ENCODE measurements around the gene HPCAL1.

The HPCAL1 gene

GRCh38 chr2:10325278-10326145 lies 22.8 kb downstream of the HPCAL1 start:
- Histone ChIP-seq H3K4me3 (no peak overlapping the region), H3K27ac (no peak overlapping the region)
- no peak for TF ChIP-seq CTCF (IDR thresholded peaks at IDR 0.05)
- no peak for DNase-seq (ENCODE audit: low spot score)

GRCh38 chr2:10326151-10326616 lies 23.5 kb downstream of the HPCAL1 start:
- TF ChIP-seq CTCF (IDR thresholded peaks at IDR 0.05): no peak
- no peak overlapping the region for H3K27ac ChIP-seq
- no peak overlapping the region for H3K4me3 ChIP-seq
- no peak for DNase-seq (ENCODE audit: low spot score)

GRCh38 chr2:10326707-10327594 lies 24.2 kb downstream of the HPCAL1 start:
- no peak overlapping the region for H3K27ac ChIP-seq
- DNase-seq (ENCODE audit: low spot score): no peak
- no peak for TF ChIP-seq CTCF (IDR thresholded peaks at IDR 0.05)
- H3K4me3 ChIP-seq: no peak overlapping the region

GRCh38 chr2:10327896-10328669 lies 25.4 kb downstream of the HPCAL1 start:
- no peak for TF ChIP-seq CTCF (IDR thresholded peaks at IDR 0.05)
- H3K27ac ChIP-seq: no peak overlapping the region
- H3K4me3 ChIP-seq: no peak overlapping the region
- no peak for DNase-seq (ENCODE audit: low spot score)

GRCh38 chr2:10328670-10329579 lies 26.2 kb downstream of the HPCAL1 start:
- H3K4me3 ChIP-seq: no peak overlapping the region
- DNase-seq (ENCODE audit: low spot score): no peak
- TF ChIP-seq CTCF (IDR thresholded peaks at IDR 0.05): no peak
- H3K27ac ChIP-seq: no peak overlapping the region

- no peak overlapping the region for H3K4me3 ChIP-seq
- no peak overlapping the region for H3K27ac ChIP-seq
- no peak for DNase-seq (ENCODE audit: low spot score)
- no peak for TF ChIP-seq CTCF (IDR thresholded peaks at IDR 0.05)
These were observed 26.8 kb downstream of the HPCAL1 start for GRCh38 chr2:10329580-10329879.
